GM23338 (cell line): ENCODE measurements around the gene GPC6.

Experiments
- CREB1 ChIP-seq: fragments of 250-450 bp; sonication (Bioruptor Pico); IDR thresholded peaks from 2 replicates; pipeline ENCODE4 v1.5.0; 2020; ENCODE audit warnings: low read depth, mild to moderate bottlenecking, moderate library complexity
- CTCF ChIP-seq, 2 experiments: fragments of 200-600 bp in 1 of 2; sonication (generic) in 1 of 2; conservative IDR thresholded peaks; 2 replicates each; pipeline versions ENCODE4 v1.5.1 to v1.6.1; 2016 to 2017; ENCODE audit warnings: antibody characterized with exemption in 2 of 2, low read depth in 2 of 2, mild to moderate bottlenecking in 2 of 2, moderate library complexity in 1 of 2
- EZH2 ChIP-seq: fragments of 200-600 bp; sonication (generic); IDR thresholded peaks from one replicate; pipeline ENCODE4 v1.8.0; 2017; ENCODE audit warnings: antibody characterized with exemption, mild to moderate bottlenecking, low read depth; ENCODE audit not compliant: unreplicated experiment
- EZH2phosphoT487 ChIP-seq: fragments of 200-600 bp; sonication (generic); IDR thresholded peaks from one replicate; pipeline ENCODE4 v1.8.1; 2018; ENCODE audit warnings: antibody characterized with exemption; ENCODE audit not compliant: unreplicated experiment
- JUNB ChIP-seq: IDR thresholded peaks from one replicate; pipeline ENCODE4 v1.6.1; 2016; ENCODE audit warnings: antibody characterized with exemption; ENCODE audit not compliant: unreplicated experiment
- NANOG ChIP-seq: IDR thresholded peaks from 2 replicates; pipeline ENCODE4 v1.6.1; 2016; ENCODE audit warnings: antibody characterized with exemption, borderline replicate concordance
- POLR2AphosphoS5 ChIP-seq: IDR thresholded peaks from 2 replicates; pipeline ENCODE4 v1.6.1; 2016; ENCODE audit warnings: antibody characterized with exemption, low read depth
- REST ChIP-seq: IDR thresholded peaks from one replicate; pipeline ENCODE4 v1.6.1; 2018; ENCODE audit warnings: antibody characterized with exemption; ENCODE audit not compliant: unreplicated experiment
- STAT1 ChIP-seq: IDR thresholded peaks from one replicate; pipeline ENCODE4 v1.6.1; 2016; ENCODE audit warnings: antibody characterized with exemption; ENCODE audit not compliant: unreplicated experiment
- ZNF114 ChIP-seq: fragments of 250-450 bp; sonication (Bioruptor Pico); IDR thresholded peaks from 2 replicates; pipeline ENCODE4 v1.5.0; 2020; ENCODE audit warnings: mild to moderate bottlenecking, moderate library complexity
- ZNF331 ChIP-seq: fragments of 250-450 bp; sonication (Bioruptor Pico); IDR thresholded peaks from 2 replicates; pipeline ENCODE4 v1.5.0; 2020; ENCODE audit warnings: low read depth, mild to moderate bottlenecking, moderate library complexity
- TF ChIP-seq, protein P1 (sequence below): IDR thresholded peaks from 2 replicates; pipeline ENCODE4 v1.6.1; 2016; ENCODE audit warnings: antibody characterized with exemption

DNA sequence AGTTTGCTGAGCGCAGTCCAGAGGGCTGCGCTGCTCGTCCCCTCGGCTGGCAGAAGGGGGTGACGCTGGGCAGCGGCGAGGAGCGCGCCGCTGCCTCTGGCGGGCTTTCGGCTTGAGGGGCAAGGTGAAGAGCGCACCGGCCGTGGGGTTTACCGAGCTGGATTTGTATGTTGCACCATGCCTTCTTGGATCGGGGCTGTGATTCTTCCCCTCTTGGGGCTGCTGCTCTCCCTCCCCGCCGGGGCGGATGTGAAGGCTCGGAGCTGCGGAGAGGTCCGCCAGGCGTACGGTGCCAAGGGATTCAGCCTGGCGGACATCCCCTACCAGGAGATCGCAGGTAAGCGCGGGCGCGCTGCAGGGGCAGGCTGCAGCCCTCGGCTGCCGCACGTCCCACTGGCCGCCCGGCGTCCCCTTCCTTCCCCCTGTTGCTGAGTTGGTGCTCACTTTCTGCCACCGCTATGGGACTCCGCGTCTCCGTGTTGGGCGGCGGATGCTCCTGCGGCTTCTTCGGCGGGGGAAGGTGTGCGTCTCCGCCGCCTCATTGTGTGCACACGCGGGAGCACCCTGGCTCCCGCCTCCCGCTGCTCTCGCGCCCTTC is 772 bp downstream of the GPC6 start:
- TF ChIP-seq CTCF (conservative IDR thresholded peaks at IDR 0.05; ENCODE audit: low read depth in 2 of 2) (no peak), JUNB (no peak), REST (no peak), EZH2phosphoT487 (no peak), POLR2AphosphoS5 (no peak), EZH2 (no peak), ZNF114 (CRISPR knock-in tag) (no peak), STAT1 (no peak), ZNF331 (CRISPR knock-in tag) (no peak), CREB1 (CRISPR knock-in tag) (no peak), NANOG (no peak)
- TF ChIP-seq, protein P1, sequence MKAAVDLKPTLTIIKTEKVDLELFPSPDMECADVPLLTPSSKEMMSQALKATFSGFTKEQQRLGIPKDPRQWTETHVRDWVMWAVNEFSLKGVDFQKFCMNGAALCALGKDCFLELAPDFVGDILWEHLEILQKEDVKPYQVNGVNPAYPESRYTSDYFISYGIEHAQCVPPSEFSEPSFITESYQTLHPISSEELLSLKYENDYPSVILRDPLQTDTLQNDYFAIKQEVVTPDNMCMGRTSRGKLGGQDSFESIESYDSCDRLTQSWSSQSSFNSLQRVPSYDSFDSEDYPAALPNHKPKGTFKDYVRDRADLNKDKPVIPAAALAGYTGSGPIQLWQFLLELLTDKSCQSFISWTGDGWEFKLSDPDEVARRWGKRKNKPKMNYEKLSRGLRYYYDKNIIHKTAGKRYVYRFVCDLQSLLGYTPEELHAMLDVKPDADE, result no peak
